HAP-1 (cell line): ENCODE data around the gene ELOVL5.

ENCODE experiments used
- DNase-seq, 2 experiments: peaks; one replicate each; pipeline ENCODE4 v3.0.0-alpha.2; 2016 to 2020; ENCODE audit warnings: low spot score in 2 of 2
- H3K27me3 ChIP-seq: fragments of 250-450 bp; sonication (Bioruptor Pico); 2 replicates; pipeline ENCODE4 v1.5.1; 2020; ENCODE audit warnings: low read depth, mild to moderate bottlenecking, moderate library complexity
- H3K36me3 ChIP-seq: fragments of 250-450 bp; sonication (Bioruptor Pico); replicated peaks from 2 replicates; pipeline ENCODE4 v1.5.1; 2020; ENCODE audit warnings: mild to moderate bottlenecking
- H3K4me1 ChIP-seq: fragments of 250-450 bp; sonication (Bioruptor Pico); 2 replicates; pipeline ENCODE4 v1.5.1; 2020; ENCODE audit warnings: mild to moderate bottlenecking
- H3K4me3 ChIP-seq: fragments of 250-450 bp; sonication (Bioruptor Pico); 2 replicates; pipeline ENCODE4 v1.5.1; 2020; ENCODE audit warnings: mild to moderate bottlenecking, moderate library complexity
- H3K9me3 ChIP-seq: fragments of 250-450 bp; sonication (Bioruptor Pico); 2 replicates; pipeline ENCODE4 v1.5.1; 2020; ENCODE audit warnings: mild to moderate bottlenecking, moderate library complexity
- in situ Hi-C: fragments of 300-500 bp; cut with MboI; formaldehyde crosslinking; loops from 3 replicates; pipeline ENCODE4 v1.14.3; 2020; ENCODE audit warnings: low sequenced_read_pairs, inconsistent platforms, mixed read lengths

The ELOVL5 gene

DNA sequence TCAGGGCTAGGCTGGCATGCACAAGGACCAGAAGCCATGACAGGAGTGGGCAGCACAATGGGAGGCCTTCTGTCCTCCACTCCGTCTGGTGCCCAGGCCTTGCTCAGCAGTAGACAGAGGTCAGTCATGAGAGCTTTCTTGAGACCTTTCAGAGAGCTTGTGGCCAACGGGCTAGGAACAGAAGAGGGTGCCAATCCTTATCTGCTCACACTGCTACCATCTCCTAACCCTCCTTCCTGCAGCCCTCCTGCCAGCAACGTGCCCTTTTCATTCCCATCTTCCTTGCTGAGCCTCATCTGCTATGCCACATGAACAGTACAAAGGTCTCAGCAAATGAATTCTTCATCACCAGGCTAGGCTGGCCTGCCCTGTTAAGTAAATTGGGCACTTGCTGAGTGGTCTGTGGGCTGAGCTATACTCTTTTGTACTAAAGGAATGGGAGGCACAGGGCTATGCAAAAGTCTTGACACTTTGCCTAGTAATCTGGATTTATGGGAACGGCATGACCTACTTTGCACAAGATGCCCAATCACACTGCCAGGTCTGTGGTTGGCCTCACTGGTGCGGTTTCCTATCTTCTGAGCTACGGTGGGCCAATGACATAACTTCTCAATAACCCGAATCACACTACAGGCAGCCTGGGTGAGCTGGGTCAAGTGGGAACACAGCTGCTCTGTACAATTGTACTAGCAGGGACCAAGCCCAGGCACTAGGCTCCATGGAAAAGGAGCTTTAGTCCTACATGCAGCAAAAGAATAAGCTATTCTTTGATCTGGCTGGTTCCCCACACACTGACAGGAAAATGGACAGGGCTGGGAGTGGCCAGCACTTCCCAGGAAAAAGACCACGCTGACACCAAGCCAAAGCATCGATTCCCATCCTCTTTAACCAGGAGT lies 47.8 kb downstream of the ELOVL5 start:
- in situ Hi-C loops: no loop called here
- no peaks in the 10 kb centered on the region for H3K9me3 ChIP-seq
- DNase-seq: no peak
- H3K36me3 ChIP-seq: no peaks in the 10 kb centered on the region
- peaks cover 18% of the 10 kb centered on the region for H3K4me1 ChIP-seq
- no peak overlapping the region for H3K4me3 ChIP-seq
- H3K27me3 ChIP-seq: no peaks in the 10 kb centered on the region

DNA sequence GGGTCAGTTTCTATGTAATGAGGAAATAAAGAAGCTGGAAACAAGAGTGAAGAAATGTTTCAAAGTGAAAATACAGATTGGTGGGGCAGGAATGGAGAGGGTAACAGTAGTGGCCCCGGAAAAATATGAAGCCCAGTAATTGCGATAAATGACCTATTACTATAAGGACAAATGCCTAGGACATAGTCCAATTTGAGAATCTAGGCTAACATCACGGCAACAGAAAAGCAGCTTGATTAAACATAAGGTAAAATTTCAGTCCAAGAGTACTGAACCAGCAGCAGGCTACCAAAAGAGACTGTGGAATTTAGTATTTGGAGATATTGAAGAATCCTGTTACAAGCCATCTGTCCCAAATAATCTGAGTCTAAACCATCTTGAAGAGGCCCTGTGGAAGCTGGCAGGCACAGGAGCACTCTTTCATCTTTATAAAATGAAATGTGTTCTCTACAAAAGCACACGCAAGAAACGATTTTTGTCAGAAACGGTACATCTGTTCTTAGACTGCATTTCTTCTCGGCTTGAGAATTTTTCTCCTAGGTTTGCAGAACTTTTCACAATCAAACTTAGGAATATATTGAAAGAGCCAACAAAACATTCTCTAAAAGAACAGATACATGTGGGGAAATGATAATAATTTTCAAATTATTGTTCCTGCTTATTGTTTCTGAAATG lies 49.3 kb downstream of the ELOVL5 start:
- no peaks in the 10 kb centered on the region for H3K27me3 ChIP-seq
- H3K9me3 ChIP-seq: no peaks in the 10 kb centered on the region
- no peaks in the 10 kb centered on the region for H3K36me3 ChIP-seq
- DNase-seq: no peak
- no peak overlapping the region for H3K4me3 ChIP-seq
- in situ Hi-C loops: no loop called here
- peaks cover 24% of the 10 kb centered on the region for H3K4me1 ChIP-seq

DNA sequence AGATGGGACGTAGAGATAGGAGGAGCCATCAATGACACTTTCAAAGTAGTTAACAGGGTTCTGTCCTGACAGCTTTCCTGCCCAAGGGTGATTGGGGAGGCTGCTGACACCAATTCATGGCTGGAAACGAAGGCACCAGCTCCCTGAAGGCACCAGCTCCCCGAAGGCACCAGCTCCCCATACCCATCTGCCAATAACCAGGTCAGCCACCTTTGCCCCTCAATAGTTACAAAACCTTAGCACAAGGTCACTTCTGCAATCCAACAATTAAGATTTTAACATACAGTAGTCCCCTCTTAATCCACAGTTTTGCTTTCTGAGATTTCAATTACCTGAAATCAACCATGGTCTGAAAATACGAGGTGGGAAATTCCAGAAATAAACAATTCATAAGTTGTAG lies 51.7 kb downstream of the ELOVL5 start:
- Histone ChIP-seq H3K4me3 (no peak overlapping the region), H3K9me3 (no peaks in the 10 kb centered on the region), H3K4me1 (peaks cover 8% of the 10 kb centered on the region), H3K36me3 (no peaks in the 10 kb centered on the region; the same call in none of the 2 replicates), H3K27me3 (no peaks in the 10 kb centered on the region)
- in situ Hi-C loops: no loop called here
- no peak for DNase-seq

DNA sequence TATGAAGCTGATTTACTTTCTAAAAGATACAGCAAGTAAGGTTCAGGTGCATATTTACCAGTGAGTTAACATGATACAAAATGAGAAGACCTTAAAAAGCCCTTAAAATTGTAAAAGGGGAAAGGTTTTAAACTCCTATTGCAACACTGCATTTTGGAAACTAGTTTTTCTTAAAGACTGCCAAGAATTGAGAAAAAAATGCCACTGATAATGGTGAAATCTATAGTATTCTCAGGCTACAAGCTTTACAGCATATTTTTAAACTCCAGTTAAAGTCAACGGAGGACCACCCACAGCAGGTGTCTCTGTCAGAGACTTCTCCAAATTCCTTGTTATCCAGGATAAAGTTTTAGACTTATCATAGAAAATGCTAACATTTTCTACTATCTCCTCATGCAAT lies 53.6 kb downstream of the ELOVL5 start:
- in situ Hi-C loops: no loop called here

DNA sequence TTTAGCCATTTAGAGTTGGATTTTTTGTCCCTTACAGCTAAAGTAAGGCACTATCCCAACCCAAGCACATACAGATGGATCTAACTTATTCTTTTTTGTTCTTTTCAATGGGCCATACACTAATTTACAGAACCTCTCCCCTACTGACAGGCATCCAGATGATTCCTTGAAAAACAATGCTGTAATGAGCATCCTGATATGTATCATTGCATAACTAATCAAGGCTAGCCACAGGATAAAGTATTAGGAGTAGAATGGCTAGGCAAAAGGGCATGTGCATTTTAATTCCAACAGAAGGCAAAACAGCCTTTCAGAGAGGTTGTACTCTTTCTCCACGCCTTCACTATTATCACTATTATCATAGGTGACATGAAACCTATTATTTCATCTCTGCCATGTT lies 54.1 kb downstream of the ELOVL5 start:
- H3K36me3 ChIP-seq: peaks cover 5% of the 10 kb centered on the region
- H3K4me3 ChIP-seq: no peak overlapping the region
- in situ Hi-C loops: no loop called here
- no peaks in the 10 kb centered on the region for H3K9me3 ChIP-seq
- H3K4me1 ChIP-seq: peaks cover 8% of the 10 kb centered on the region
- no peaks in the 10 kb centered on the region for H3K27me3 ChIP-seq
- no peak for DNase-seq

More for the DNA sequence above, 53.6 kb downstream of the ELOVL5 start:
- H3K27me3 ChIP-seq: no peaks in the 10 kb centered on the region
- no peak for DNase-seq
- no peaks in the 10 kb centered on the region for H3K9me3 ChIP-seq
- no peak overlapping the region for H3K4me3 ChIP-seq
- peaks cover 8% of the 10 kb centered on the region for H3K4me1 ChIP-seq
- no peaks in the 10 kb centered on the region; the same call in none of the 2 replicates for H3K36me3 ChIP-seq

DNA sequence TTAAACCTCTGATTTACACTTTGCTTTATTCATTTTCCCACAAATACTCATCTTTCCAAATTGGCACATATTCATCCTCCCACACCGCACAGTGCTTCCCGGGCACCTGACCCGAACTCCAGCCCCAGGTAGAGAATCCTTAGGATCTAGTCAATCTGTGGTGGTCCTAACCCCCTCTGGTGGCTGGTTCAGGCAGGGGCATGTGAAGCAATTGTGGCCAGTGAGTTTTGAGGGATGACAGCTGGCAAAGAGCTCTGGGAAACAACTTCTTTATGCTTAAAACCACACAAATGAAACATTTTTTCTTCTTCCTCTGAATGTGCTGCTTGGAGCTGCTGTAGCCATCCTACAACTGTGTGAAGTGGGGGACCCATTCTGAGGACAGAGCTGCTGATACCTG lies 54.7 kb downstream of the ELOVL5 start:
- H3K4me1 ChIP-seq: peaks cover 8% of the 10 kb centered on the region
- in situ Hi-C loops: no loop called here

DNA sequence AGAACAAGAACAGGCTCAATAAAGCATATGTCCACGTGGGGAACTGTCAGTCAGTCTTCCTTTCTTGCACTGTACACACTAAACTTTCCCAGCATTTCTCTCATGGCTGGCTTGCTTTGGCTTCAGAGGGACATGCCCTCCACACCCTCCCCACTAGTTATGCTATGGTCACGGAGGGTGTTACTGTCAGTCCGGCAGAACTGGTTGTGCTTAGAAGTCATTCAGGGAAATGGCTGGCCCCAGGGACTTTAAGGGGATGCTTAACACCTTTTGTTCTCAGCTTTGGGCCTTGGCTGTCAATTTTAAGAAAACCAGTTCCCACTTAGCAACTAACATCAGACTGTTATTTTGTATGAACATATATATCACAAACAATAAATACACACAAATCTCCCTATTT lies 55.1 kb downstream of the ELOVL5 start:
- in situ Hi-C loops: no loop called here
- peaks cover 11% of the 10 kb centered on the region for H3K36me3 ChIP-seq
- no peak overlapping the region for H3K4me3 ChIP-seq
- no peak for DNase-seq
- peaks cover 8% of the 10 kb centered on the region for H3K4me1 ChIP-seq
- no peaks in the 10 kb centered on the region for H3K27me3 ChIP-seq
- no peaks in the 10 kb centered on the region for H3K9me3 ChIP-seq

More for the DNA sequence above, 54.7 kb downstream of the ELOVL5 start:
- Histone ChIP-seq H3K27me3 (no peaks in the 10 kb centered on the region), H3K9me3 (no peaks in the 10 kb centered on the region), H3K36me3 (peaks cover 7% of the 10 kb centered on the region), H3K4me3 (no peak overlapping the region)
- peak in 1 of 2 experiments; percentile 45 for DNase-seq

DNA sequence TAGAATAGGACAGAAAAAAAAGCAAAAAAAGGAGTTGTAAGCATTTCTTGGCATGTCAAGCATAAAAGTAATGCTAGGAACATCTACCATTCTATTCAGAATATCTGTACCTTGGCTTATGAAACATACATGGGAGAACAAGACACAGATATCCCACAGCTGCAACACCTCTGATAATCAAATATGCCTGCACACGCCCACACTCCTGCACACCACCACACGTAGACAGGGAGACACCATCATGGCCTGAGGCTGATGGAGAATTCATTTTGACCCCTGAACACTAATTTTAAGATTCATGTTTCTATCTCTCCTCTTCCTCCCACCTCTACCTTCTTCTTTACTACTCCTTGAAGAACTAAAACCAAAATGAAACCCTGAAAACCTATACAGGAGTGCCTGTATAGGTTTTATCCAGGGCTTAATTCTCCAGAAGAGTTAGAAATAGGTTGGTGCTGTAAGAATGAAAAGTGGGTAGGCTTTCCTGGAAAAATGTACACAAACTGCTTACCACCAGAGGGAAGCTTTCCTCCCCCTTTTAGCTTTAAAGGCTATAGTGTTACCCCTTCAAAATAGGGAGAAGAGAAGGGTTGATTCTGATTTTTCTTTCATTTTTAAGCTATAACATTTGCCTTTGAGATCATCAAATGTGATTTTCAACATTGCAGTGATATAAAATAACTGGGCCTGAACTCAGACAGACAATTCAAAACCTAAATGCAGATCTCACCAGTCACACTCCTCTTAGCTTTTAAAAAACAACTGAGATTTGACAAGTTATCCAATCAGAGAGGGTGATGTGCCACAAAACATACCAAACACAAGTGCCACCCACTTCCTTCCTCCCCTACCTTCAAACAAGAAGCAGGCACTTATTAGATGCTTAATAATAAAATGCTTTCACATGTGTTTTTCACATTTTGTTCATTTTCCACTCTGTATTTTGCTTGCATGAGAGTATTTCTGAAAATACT lies 57.9 kb downstream of the ELOVL5 start:
- Histone ChIP-seq H3K4me3 (no peak overlapping the region), H3K36me3 (peaks cover 18% of the 10 kb centered on the region), H3K27me3 (no peaks in the 10 kb centered on the region), H3K9me3 (no peaks in the 10 kb centered on the region), H3K4me1 (peaks cover 8% of the 10 kb centered on the region)
- DNase-seq: no peak
- in situ Hi-C loops: no loop called here

DNA sequence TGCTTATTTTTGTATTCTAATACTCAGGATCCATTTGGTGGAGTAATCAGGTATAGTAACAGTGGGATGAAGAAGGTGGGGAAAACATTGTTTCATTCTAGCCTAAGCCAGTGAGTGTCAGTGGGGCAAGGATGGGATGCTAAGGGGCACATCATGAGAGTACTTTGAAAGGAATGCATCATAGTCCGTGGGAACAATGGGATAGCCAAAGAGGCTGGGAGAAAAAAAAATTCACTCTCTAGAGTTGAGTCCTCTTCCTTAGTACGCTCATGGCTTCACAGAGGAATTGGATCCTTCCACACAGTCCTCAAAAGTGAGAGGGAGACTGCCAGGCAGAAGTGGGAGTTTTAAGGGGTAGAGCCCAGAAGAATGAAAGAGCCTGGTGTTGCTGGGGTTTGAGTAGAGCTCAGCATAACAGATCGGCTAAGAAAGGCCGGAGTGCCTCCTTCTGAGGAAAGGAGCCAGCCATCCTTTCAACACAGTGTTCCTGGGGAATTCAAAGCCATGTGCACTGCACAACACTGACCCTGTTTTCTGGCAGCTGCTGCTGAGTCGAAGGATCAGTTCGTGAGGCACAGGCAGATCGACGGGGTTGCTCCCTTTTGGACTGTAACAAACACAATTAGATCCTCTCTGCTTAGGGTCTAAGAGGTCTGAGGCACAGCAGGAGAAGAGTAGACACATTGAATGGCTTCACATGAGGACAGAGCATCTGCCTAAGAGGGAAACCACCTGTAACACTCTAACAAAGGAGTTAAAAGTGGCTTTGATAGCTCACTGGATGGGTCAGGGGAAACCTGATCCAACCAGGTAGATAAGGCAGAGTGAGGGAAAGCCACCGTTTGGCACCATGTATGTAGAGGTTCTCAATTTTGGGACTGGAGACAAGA lies 61.2 kb downstream of the ELOVL5 start:
- Histone ChIP-seq H3K4me1 (no peaks in the 10 kb centered on the region), H3K27me3 (no peaks in the 10 kb centered on the region), H3K4me3 (no peak overlapping the region), H3K9me3 (no peaks in the 10 kb centered on the region), H3K36me3 (peaks cover 22% of the 10 kb centered on the region)
- DNase-seq: no peak
- in situ Hi-C loops: no loop called here

DNA sequence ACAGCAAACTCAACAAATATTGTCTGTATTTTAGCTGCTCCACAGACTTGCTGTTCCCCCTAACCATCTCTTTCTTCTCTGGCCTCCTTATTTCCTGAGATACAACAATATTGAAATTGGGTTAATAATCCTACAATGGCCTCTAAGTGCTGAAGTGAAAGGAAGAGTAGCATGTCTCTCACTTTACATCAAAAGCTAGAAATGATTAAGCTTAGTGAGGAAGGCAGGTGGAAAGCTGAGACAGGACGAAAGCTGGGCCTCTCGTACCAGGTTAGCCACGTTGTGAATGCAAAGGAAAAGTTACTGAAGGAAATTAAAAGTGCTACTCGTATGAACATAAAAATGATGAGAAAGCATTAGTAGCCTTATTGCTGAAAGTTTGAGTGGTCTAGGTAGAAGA lies 63.8 kb downstream of the ELOVL5 start:
- H3K9me3 ChIP-seq: no peaks in the 10 kb centered on the region
- no peaks in the 10 kb centered on the region for H3K4me1 ChIP-seq
- H3K4me3 ChIP-seq: no peak overlapping the region
- peaks cover 20% of the 10 kb centered on the region for H3K36me3 ChIP-seq
- H3K27me3 ChIP-seq: no peaks in the 10 kb centered on the region
- in situ Hi-C loops: no loop called here
- DNase-seq: no peak

DNA sequence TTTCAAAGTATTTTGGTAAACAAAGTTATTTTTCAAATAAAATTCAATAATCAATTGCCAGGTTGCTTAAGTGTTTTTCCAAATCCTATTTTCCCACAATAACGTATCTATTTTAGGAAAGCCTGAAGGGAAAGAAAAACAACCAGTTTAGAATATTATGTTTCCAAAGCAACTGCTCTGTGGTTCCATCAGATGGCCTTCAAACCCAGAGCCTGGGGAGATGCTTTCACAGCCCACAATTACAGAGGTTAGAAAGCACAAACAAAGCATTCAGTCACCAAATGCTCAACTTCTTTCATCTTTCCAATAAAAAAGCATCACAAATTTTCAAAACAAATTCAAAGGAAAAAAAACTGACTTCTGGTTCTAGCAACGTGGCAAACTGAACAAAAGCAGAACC lies 66.0 kb downstream of the ELOVL5 start:
- in situ Hi-C loops: no loop called here
- H3K4me3 ChIP-seq: no peak overlapping the region

DNA sequence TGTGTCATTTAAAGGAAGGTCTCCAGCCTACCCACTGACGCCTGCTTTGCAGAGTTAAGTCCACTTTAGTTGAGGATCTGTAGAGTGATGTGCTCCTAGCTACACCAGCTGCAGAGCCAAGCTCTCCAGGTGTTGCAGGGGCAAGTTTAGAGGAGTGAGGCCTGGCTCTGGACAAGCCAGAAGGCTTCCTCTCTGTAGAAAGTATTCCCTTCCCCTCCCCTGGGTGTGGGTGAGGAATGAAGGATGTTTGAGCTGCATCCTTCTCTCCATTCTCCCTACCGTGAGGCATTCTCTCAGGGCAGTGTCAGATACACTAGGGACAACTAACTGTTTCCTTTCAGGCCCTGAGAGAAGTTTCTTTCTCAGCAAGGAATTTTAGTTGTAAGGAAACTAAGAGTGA lies 66.5 kb downstream of the ELOVL5 start:
- Histone ChIP-seq H3K36me3 (peaks cover 11% of the 10 kb centered on the region; the same call in 1 of the 2 replicates), H3K9me3 (no peaks in the 10 kb centered on the region), H3K4me1 (no peaks in the 10 kb centered on the region), H3K27me3 (no peaks in the 10 kb centered on the region), H3K4me3 (no peak overlapping the region)
- in situ Hi-C loops: no loop called here
- no peak for DNase-seq

More for the DNA sequence above, 66.0 kb downstream of the ELOVL5 start:
- no peak for DNase-seq
- H3K4me1 ChIP-seq: no peaks in the 10 kb centered on the region
- peaks cover 15% of the 10 kb centered on the region for H3K36me3 ChIP-seq
- H3K27me3 ChIP-seq: no peaks in the 10 kb centered on the region
- H3K9me3 ChIP-seq: no peaks in the 10 kb centered on the region
